Stimulated activated naive CD8-positive, alpha-beta T cell treated with anti-CD3 and anti-CD28 coated beads, Interleukin-15, amount 100 ng/mL, for 72 hours (primary cell): ENCODE results near the gene HCFC1.

Source experiments
- ATAC-seq: fragments of 150-1000 bp; cut with Tn5 transposase; 2 replicates; pipeline ENCODE4 v1.10.0; 2021; ENCODE audit warnings: mild to moderate bottlenecking, moderate library complexity
- DNase-seq, 2 donors: peaks; one replicate each; pipeline ENCODE4 v3.0.0; 2021 to 2022
- H3K27ac Mint-ChIP-seq, 2 donors: one replicate each; pipeline ENCODE4 v1.8.0; 2022; ENCODE audit warnings: mild to moderate bottlenecking in 2 of 2, mixed read lengths in 2 of 2, moderate library complexity in 2 of 2
- H3K27me3 Mint-ChIP-seq: one replicate; pipeline ENCODE4 v1.8.0; 2022; ENCODE audit warnings: mixed read lengths
- H3K4me1 Mint-ChIP-seq: one replicate; pipeline ENCODE4 v1.8.0; 2022; ENCODE audit warnings: mild to moderate bottlenecking, mixed read lengths
- H3K4me3 Mint-ChIP-seq, 2 donors: one replicate each; pipeline ENCODE4 v1.8.0; 2022; ENCODE audit warnings: mild to moderate bottlenecking in 2 of 2, mixed read lengths in 2 of 2, moderate library complexity in 1 of 2
- H3K9me3 Mint-ChIP-seq, 2 donors: one replicate each; pipeline ENCODE4 v1.8.0; 2022; ENCODE audit warnings: mixed read lengths in 2 of 2

HCFC1 gene

GRCh38 chrX:153958605-153959004, 13.0 kb downstream of the HCFC1 start:
- Mint-ChIP-seq H3K4me1 (peaks cover 22% of the 10 kb centered on the region), H3K27me3 (no peaks in the 10 kb centered on the region), H3K27ac (no peak overlapping the region), H3K9me3 (no peaks in the 10 kb centered on the region), H3K4me3 (no peak overlapping the region)
- ATAC-seq (no peak), DNase-seq (no peak)

- Mint-ChIP-seq H3K27me3 (no peaks in the 10 kb centered on the region), H3K4me1 (peaks cover 32% of the 10 kb centered on the region), H3K27ac (peak overlapping the region in 1 of 2 donors; percentile 44), H3K9me3 (no peaks in the 10 kb centered on the region), H3K4me3 (no peak overlapping the region)
- DNase-seq, result no peak
- no peak for ATAC-seq
These were observed 14.4 kb downstream of the HCFC1 start for GRCh38 chrX:153957224-153957623.

- ATAC-seq (no peak), DNase-seq (no peak)
- Mint-ChIP-seq H3K27ac (peak overlapping the region in 1 of 2 donors; percentile 60), H3K9me3 (no peaks in the 10 kb centered on the region), H3K27me3 (no peaks in the 10 kb centered on the region), H3K4me3 (no peak overlapping the region), H3K4me1 (peaks cover 37% of the 10 kb centered on the region)
These were observed 15.3 kb downstream of the HCFC1 start for GRCh38 chrX:153956044-153956907.

- Mint-ChIP-seq H3K9me3 (no peaks in the 10 kb centered on the region), H3K27ac (peak overlapping the region in 1 of 2 donors; percentile 93), H3K4me1 (peaks cover 47% of the 10 kb centered on the region), H3K4me3 (no peak overlapping the region), H3K27me3 (no peaks in the 10 kb centered on the region)
- ATAC-seq (no peak), DNase-seq (no peak)
These were observed 16.3 kb downstream of the HCFC1 start for GRCh38 chrX:153955228-153955732.

- H3K9me3 Mint-ChIP-seq, result no peaks in the 10 kb centered on the region
- no peak for ATAC-seq
- H3K27ac Mint-ChIP-seq, result no peak overlapping the region
- no peak for DNase-seq
- no peaks in the 10 kb centered on the region for H3K27me3 Mint-ChIP-seq
- no peak overlapping the region for H3K4me3 Mint-ChIP-seq
- H3K4me1 Mint-ChIP-seq, result peaks cover 53% of the 10 kb centered on the region
These were observed 16.9 kb downstream of the HCFC1 start for GRCh38 chrX:153954558-153955227.

- no peaks in the 10 kb centered on the region for H3K27me3 Mint-ChIP-seq
- H3K4me3 Mint-ChIP-seq, result no peak overlapping the region
- H3K4me1 Mint-ChIP-seq, result peaks cover 59% of the 10 kb centered on the region
- peak overlapping the region in 1 of 2 donors; percentile 42 for H3K27ac Mint-ChIP-seq
- DNase-seq (no peak), ATAC-seq (no peak)
- no peaks in the 10 kb centered on the region for H3K9me3 Mint-ChIP-seq
These were observed 17.6 kb downstream of the HCFC1 start for GRCh38 chrX:153953892-153954557.

GRCh38 chrX:153953342-153953830, 18.2 kb downstream of the HCFC1 start:
- DNase-seq (peak; percentile 77 to 79), ATAC-seq (peak; percentile 81)
- H3K27ac Mint-ChIP-seq, result peak overlapping the region; percentile 20 to 78
- no peaks in the 10 kb centered on the region for H3K27me3 Mint-ChIP-seq
- peak overlapping the region in 1 of 2 donors; percentile 45 for H3K4me3 Mint-ChIP-seq
- H3K9me3 Mint-ChIP-seq, result no peaks in the 10 kb centered on the region
- peaks cover 65% of the 10 kb centered on the region for H3K4me1 Mint-ChIP-seq

- H3K27ac Mint-ChIP-seq, result no peak overlapping the region
- H3K9me3 Mint-ChIP-seq, result no peaks in the 10 kb centered on the region
These were observed 19.1 kb downstream of the HCFC1 start for GRCh38 chrX:153952373-153953026.

GRCh38 chrX:153951683-153952372, 19.8 kb downstream of the HCFC1 start:
- DNase-seq, result no peak
- Mint-ChIP-seq H3K4me3 (peak overlapping the region in 1 of 2 donors; percentile 40), H3K9me3 (no peaks in the 10 kb centered on the region), H3K4me1 (peaks cover 81% of the 10 kb centered on the region), H3K27me3 (no peaks in the 10 kb centered on the region), H3K27ac (peak overlapping the region in 1 of 2 donors; percentile 93)
- ATAC-seq, result no peak

More at GRCh38 chrX:153952373-153953026, 19.1 kb downstream of the HCFC1 start:
- Mint-ChIP-seq H3K4me3 (peak overlapping the region in 1 of 2 donors; percentile 8), H3K4me1 (peaks cover 74% of the 10 kb centered on the region), H3K27me3 (no peaks in the 10 kb centered on the region)
- no peak for DNase-seq
- ATAC-seq, result no peak

GRCh38 chrX:153950127-153950526, 21.5 kb downstream of the HCFC1 start:
- DNase-seq (no peak), ATAC-seq (no peak)
- Mint-ChIP-seq H3K27ac (peak overlapping the region in 1 of 2 donors; percentile 25), H3K4me3 (peak overlapping the region in 1 of 2 donors; percentile 61), H3K27me3 (no peaks in the 10 kb centered on the region), H3K4me1 (peaks cover 73% of the 10 kb centered on the region), H3K9me3 (no peaks in the 10 kb centered on the region)

GRCh38 chrX:153948847-153949805, 22.5 kb downstream of the HCFC1 start:
- Mint-ChIP-seq H3K9me3 (no peaks in the 10 kb centered on the region), H3K27me3 (no peaks in the 10 kb centered on the region), H3K27ac (peak overlapping the region; percentile 80 to 83), H3K4me3 (peak overlapping the region; percentile 61 to 62), H3K4me1 (peaks cover 71% of the 10 kb centered on the region)
- DNase-seq (no peak), ATAC-seq (no peak)

GRCh38 chrX:153948002-153948466, 23.6 kb downstream of the HCFC1 start:
- no peaks in the 10 kb centered on the region for H3K9me3 Mint-ChIP-seq
- H3K4me3 Mint-ChIP-seq, result peak overlapping the region; percentile 49 to 63
- ATAC-seq, result no peak
- H3K4me1 Mint-ChIP-seq, result peaks cover 74% of the 10 kb centered on the region
- no peak for DNase-seq
- no peaks in the 10 kb centered on the region for H3K27me3 Mint-ChIP-seq
- H3K27ac Mint-ChIP-seq, result peak overlapping the region; percentile 7 to 83

- Mint-ChIP-seq H3K4me1 (peaks cover 72% of the 10 kb centered on the region), H3K27me3 (no peaks in the 10 kb centered on the region), H3K27ac (peak overlapping the region; percentile 54 to 83), H3K4me3 (peak overlapping the region; percentile 16 to 53), H3K9me3 (no peaks in the 10 kb centered on the region)
- ATAC-seq (peak; percentile 79), DNase-seq (peak; percentile 73 to 83)
These were observed 24.4 kb downstream of the HCFC1 start for GRCh38 chrX:153947009-153947769.
